HG03159 (cell line): ENCODE data around the gene FRMD1.

Experiments
- ATAC-seq: cut with Tn5 transposase; IDR thresholded peaks from one replicate; pipeline ENCODE4 v1.9.1; 2021; ENCODE audit warnings: mild to moderate bottlenecking, moderate library complexity; ENCODE audit not compliant: unreplicated experiment

The FRMD1 gene

GRCh38 chr6:168078943-168079405 lies at the start of gene FRMD1:
Gene FRMD1, minus strand, starts transcription at chr6:168079212. Its CDS starts 118 bp downstream, at chr6:168079094.
- ATAC-seq, result no peak

- no peak for ATAC-seq
Observed at GRCh38 chr6:168128006-168128630, 49.1 kb upstream of the FRMD1 start.

- ATAC-seq, result no peak
Observed at GRCh38 chr6:168127384-168127868, 48.4 kb upstream of the FRMD1 start.

GRCh38 chr6:168126566-168127383 lies 47.8 kb upstream of the FRMD1 start:
- no peak for ATAC-seq

GRCh38 chr6:168125429-168126001 lies 46.5 kb upstream of the FRMD1 start:
- ATAC-seq, result no peak

- no peak for ATAC-seq
Observed at GRCh38 chr6:168124921-168125320, 45.9 kb upstream of the FRMD1 start.

- ATAC-seq, result no peak
Observed at GRCh38 chr6:168124158-168124557, 45.1 kb upstream of the FRMD1 start.

- ATAC-seq, result no peak
Observed at GRCh38 chr6:168123165-168123911, 44.3 kb upstream of the FRMD1 start.

- ATAC-seq, result no peak
Observed at GRCh38 chr6:168122521-168122920, 43.5 kb upstream of the FRMD1 start.

- no peak for ATAC-seq
Observed at GRCh38 chr6:168122011-168122410, 43.0 kb upstream of the FRMD1 start.

- ATAC-seq, result no peak
Observed at GRCh38 chr6:168121303-168121665, 42.3 kb upstream of the FRMD1 start.

GRCh38 chr6:168120390-168121302 lies 41.6 kb upstream of the FRMD1 start:
- no peak for ATAC-seq

GRCh38 chr6:168119539-168119938 lies 40.5 kb upstream of the FRMD1 start:
- no peak for ATAC-seq

GRCh38 chr6:168118935-168119334 lies 39.9 kb upstream of the FRMD1 start:
- ATAC-seq, result no peak

GRCh38 chr6:168117942-168118341 lies 38.9 kb upstream of the FRMD1 start:
- no peak for ATAC-seq

GRCh38 chr6:168116975-168117899 lies 38.2 kb upstream of the FRMD1 start:
- no peak for ATAC-seq

GRCh38 chr6:168116438-168116974 lies 37.5 kb upstream of the FRMD1 start:
- ATAC-seq, result no peak

- no peak for ATAC-seq
Observed at GRCh38 chr6:168115748-168116437, 36.9 kb upstream of the FRMD1 start.
